Lung (tissue), 12 donors: Measurements from ENCODE around the gene C2orf92. TPM values are rescaled to one million over a fixed set of nuclear protein-coding genes. Genes with fewer than 3 reads are reported as not detected.

ENCODE experiments used
- ATAC-seq: fragments of 200-7000 bp; cut with Tn5 transposase; one replicate; pipeline ENCODE4 v1.9.1; 2020; ENCODE audit warnings: moderate number of reproducible peaks; ENCODE audit not compliant: insufficient read depth, low FRiP score
- DNase-seq, 3 donors: peaks; one replicate each; pipeline ENCODE4 v3.0.0-alpha.2; 2013 to 2017
- H3K27ac ChIP-seq, 2 donors: one replicate each; pipeline ENCODE4 v1.5.1; 2013; ENCODE audit warnings: mild to moderate bottlenecking in 2 of 2, moderate library complexity in 2 of 2, control low read depth in 1 of 2, inconsistent platforms in 1 of 2, low read depth in 1 of 2, low read length in 1 of 2
- H3K27me3 ChIP-seq, 3 donors: one replicate each; pipeline ENCODE4 v1.5.1; 2013; ENCODE audit warnings: low read length in 2 of 3; ENCODE audit not compliant: control insufficient read depth in 3 of 3, insufficient read depth in 3 of 3
- H3K36me3 ChIP-seq, 4 donors: one replicate each; pipeline ENCODE4 v1.5.1; 2013; ENCODE audit warnings: low read length in 4 of 4, mild to moderate bottlenecking in 1 of 4, moderate library complexity in 1 of 4; ENCODE audit not compliant: control insufficient read depth in 4 of 4, insufficient read depth in 4 of 4
- H3K4me1 ChIP-seq, 5 donors: one replicate each; pipeline ENCODE4 v1.5.1; 2013; ENCODE audit warnings: low read length in 5 of 5, mild to moderate bottlenecking in 2 of 5, moderate library complexity in 1 of 5; ENCODE audit not compliant: control insufficient read depth in 5 of 5, insufficient read depth in 5 of 5
- H3K4me3 ChIP-seq: one replicate; pipeline ENCODE4 v1.5.1; 2013; ENCODE audit warnings: mild to moderate bottlenecking, control low read depth, moderate library complexity
- H3K9ac ChIP-seq, 2 donors: one replicate each; pipeline ENCODE4 v1.5.1; 2013; ENCODE audit warnings: low read length in 2 of 2, control low read depth in 1 of 2; ENCODE audit not compliant: insufficient read depth in 1 of 2
- H3K9me3 ChIP-seq, 4 donors: one replicate each; pipeline ENCODE4 v1.5.1; 2013; ENCODE audit warnings: low read length in 3 of 4, mild to moderate bottlenecking in 1 of 4, moderate library complexity in 1 of 4; ENCODE audit not compliant: control insufficient read depth in 4 of 4, insufficient read depth in 3 of 4
- WGBS, 2 donors: extraction: QIAGEN DNeasy Blood & Tissue Kit; methylation state at CpG; one replicate each; pipeline ENCODE4 v1.1.7; 2013; 5-methylcytosine and 5-hydroxymethylcytosine counted together
- polyA plus RNA-seq, 2 donors: library from polyadenylated mRNA; stranded (reverse); fragments of 200-250 nt; gene quantifications; one replicate each; pipeline ENCODE4 v1.2.1, GENCODE V29; 2013
- total RNA-seq, 2 donors: library from RNA; depleted of rRNA in 1 of 2; stranded (reverse); fragments of >200 nt in 1 of 2; gene quantifications; one replicate each; pipeline ENCODE4 v1.2.1, GENCODE V29; 2014 to 2021
- TF ChIP-seq, protein P1 (sequence below): IDR thresholded peaks from 2 replicates; pipeline ENCODE4 v1.5.1; 2012; ENCODE audit warnings: mild to moderate bottlenecking; ENCODE audit errors: control extremely low read depth, extremely low read depth
- donor health status: control.
- donor health status: control.
- donor health status: Bipolar disorder and iron deficiency.
- donor health status: healthy.
- donor health status: DM: yes; HTN: yes; CAD: no.

The C2orf92 gene
- total and polyA plus RNA-seq, 4 donors = 1.8 to 19.0 (median 14.2) TPM

DNA sequence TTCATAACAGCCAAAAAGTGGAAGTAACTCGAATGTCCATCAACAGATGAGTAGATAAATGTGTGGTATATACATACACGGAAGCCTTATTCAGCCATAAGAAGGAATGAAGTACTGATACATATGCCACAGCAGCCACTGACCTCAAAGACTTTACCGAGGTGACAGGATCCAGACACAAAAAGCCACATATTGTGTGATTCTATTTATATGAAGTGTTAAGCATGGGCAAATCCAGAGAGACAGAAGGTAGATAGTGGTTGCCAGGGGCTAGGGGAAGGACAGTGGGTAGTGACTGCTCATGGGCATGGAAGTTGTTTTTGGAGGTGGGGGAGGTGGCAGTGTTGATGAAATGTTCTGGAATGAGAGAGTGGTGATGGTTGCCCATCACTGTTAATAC is 77.8 kb downstream of the C2orf92 start:
- H3K9me3 ChIP-seq = peaks cover 0 to 2% (median 0%) of the 10 kb centered on the region in 4 donors
- DNase-seq (no peak), ATAC-seq (no peak)
- H3K27ac ChIP-seq = no peak overlapping the region
- WGBS, 2 donors = 79% methylated on average over 3 of the region's 3 CpGs
- peaks cover 2 to 11% (median 5%) of the 10 kb centered on the region in 4 donors for H3K36me3 ChIP-seq
- peaks cover 0 to 4% (median 0%) of the 10 kb centered on the region in 5 donors for H3K4me1 ChIP-seq
- no peak overlapping the region for H3K4me3 ChIP-seq
- TF ChIP-seq, protein P1, sequence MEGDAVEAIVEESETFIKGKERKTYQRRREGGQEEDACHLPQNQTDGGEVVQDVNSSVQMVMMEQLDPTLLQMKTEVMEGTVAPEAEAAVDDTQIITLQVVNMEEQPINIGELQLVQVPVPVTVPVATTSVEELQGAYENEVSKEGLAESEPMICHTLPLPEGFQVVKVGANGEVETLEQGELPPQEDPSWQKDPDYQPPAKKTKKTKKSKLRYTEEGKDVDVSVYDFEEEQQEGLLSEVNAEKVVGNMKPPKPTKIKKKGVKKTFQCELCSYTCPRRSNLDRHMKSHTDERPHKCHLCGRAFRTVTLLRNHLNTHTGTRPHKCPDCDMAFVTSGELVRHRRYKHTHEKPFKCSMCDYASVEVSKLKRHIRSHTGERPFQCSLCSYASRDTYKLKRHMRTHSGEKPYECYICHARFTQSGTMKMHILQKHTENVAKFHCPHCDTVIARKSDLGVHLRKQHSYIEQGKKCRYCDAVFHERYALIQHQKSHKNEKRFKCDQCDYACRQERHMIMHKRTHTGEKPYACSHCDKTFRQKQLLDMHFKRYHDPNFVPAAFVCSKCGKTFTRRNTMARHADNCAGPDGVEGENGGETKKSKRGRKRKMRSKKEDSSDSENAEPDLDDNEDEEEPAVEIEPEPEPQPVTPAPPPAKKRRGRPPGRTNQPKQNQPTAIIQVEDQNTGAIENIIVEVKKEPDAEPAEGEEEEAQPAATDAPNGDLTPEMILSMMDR = no peak
- no peaks in the 10 kb centered on the region for H3K27me3 ChIP-seq
- no peak overlapping the region for H3K9ac ChIP-seq

DNA sequence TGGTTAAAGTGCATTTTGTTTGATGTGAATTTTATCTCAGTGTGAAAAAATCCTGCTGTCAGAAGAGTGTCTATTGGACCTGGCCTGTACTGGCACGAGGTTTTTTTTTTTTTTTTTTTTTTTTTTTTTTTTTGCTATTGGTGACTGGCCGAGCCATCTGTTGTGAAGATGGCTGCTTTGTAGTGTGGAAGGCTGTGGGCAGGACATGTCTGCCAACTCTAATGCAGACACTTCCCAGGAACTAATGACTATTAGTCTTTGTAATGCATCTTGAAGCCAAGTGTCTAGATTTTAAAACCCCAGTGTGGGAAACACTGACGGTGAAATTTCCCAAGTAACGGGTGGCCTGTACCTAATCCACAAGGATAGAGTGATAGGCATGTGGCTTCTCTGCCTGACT is 78.2 kb downstream of the C2orf92 start:
- peaks cover 0 to 2% (median 0%) of the 10 kb centered on the region in 4 donors for H3K9me3 ChIP-seq
- H3K27ac ChIP-seq = no peak overlapping the region
- TF ChIP-seq, protein P1 = no peak
- WGBS, 2 donors = 90 to 96% methylated on average over 4 of the region's 4 CpGs
- no peaks in the 10 kb centered on the region for H3K27me3 ChIP-seq
- peaks cover 0 to under 1% (median 0%) of the 10 kb centered on the region in 5 donors for H3K4me1 ChIP-seq
- H3K36me3 ChIP-seq = peaks cover 2 to 11% (median 5%) of the 10 kb centered on the region in 4 donors
- H3K4me3 ChIP-seq = no peak overlapping the region
- no peak overlapping the region for H3K9ac ChIP-seq
- ATAC-seq (no peak), DNase-seq (no peak)

DNA sequence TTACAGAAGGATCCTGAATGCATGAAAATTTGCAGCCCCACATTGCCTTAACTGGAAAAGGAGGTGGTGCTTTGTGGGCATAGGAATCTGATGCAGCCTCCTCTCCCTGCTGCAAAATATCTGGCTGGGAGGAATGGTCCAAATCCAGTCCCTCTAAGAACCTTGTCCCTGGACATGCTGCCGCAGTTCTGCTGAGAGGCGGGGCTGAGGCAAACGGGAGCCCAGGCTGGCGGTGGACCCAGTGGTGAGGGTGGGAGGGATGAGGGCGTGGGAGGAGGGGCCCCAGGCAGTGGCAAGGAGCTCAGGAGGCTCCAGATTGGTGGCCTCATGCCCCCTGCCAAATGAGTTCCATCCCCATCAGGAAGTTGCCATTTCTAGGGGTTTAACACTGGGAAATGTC is 80.1 kb downstream of the C2orf92 start:
- peaks cover 0 to 2% (median 1%) of the 10 kb centered on the region in 4 donors for H3K36me3 ChIP-seq
- H3K27me3 ChIP-seq = no peaks in the 10 kb centered on the region
- H3K9me3 ChIP-seq = no peaks in the 10 kb centered on the region
- DNase-seq = no peak
- H3K9ac ChIP-seq = no peak overlapping the region
- no peak overlapping the region for H3K27ac ChIP-seq
- WGBS, 2 donors = 79 to 83% methylated on average over 5 of the region's 5 CpGs
- no peak for ATAC-seq
- peaks cover 0 to 2% (median 0%) of the 10 kb centered on the region in 5 donors for H3K4me1 ChIP-seq
- H3K4me3 ChIP-seq = no peak overlapping the region
- TF ChIP-seq, protein P1 = no peak

DNA sequence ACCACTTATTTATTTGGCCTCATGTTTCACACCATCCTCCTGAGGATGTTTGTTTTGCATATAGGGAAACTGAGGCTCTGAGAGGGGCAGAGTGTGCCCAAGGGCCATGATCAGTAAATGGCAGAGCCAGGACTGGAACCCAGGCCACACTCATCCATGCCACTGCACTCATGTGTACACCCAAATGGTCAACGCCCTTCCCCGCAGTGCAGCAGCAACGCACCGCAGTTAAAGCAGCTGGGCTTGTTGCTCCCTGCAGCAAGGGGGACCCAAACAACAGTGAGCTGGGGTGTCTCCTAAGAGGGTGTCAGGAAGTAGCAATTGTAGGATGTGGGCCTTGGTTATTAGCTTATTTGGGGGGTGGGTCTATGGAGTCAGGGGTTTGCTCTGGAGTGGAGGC is 80.5 kb downstream of the C2orf92 start:
- TF ChIP-seq, protein P1 = no peak
- Histone ChIP-seq H3K4me3 (no peak overlapping the region), H3K27ac (no peak overlapping the region), H3K9ac (no peak overlapping the region), H3K27me3 (no peaks in the 10 kb centered on the region), H3K4me1 (peaks cover 0 to 2% (median 0%) of the 10 kb centered on the region in 5 donors), H3K36me3 (peaks cover 0 to 2% (median 1%) of the 10 kb centered on the region in 4 donors), H3K9me3 (no peaks in the 10 kb centered on the region)
- WGBS, 2 donors = 99% methylated on average over 4 of the region's 4 CpGs
- ATAC-seq (no peak), DNase-seq (no peak)
